ENCODE data around the gene SLC35D3.

- no peak for TF ChIP-seq JUN (CRISPR knock-in tag; IDR thresholded peaks at IDR 0.05)
- no peak for TF ChIP-seq CTCF (IDR thresholded peaks at IDR 0.05)
- TF ChIP-seq MAX (CRISPR knock-in tag; IDR thresholded peaks at IDR 0.05) = no peak
- no peak for TF ChIP-seq FOXP1 (CRISPR knock-in tag; IDR thresholded peaks at IDR 0.05; ENCODE audit: borderline replicate concordance)
- no peak for TF ChIP-seq FOXK1 (CRISPR knock-in tag; IDR thresholded peaks at IDR 0.05)
- no peak for TF ChIP-seq ZBTB21 (CRISPR knock-in tag; IDR thresholded peaks at IDR 0.05; ENCODE audit: borderline replicate concordance)
- no peak for TF ChIP-seq NR1H2 (CRISPR knock-in tag; IDR thresholded peaks at IDR 0.05)
- TF ChIP-seq ETV6 (CRISPR knock-in tag; IDR thresholded peaks at IDR 0.05) = no peak
- no peak for TF ChIP-seq NFYB (CRISPR knock-in tag; conservative IDR thresholded peaks at IDR 0.05; ENCODE audit: low read depth)
Observed at GRCh38 chr6:136964398-136964797, 42.3 kb downstream of the SLC35D3 start.
